Measurements from ENCODE around the gene MOK. TPM values are rescaled to one million over a fixed set of nuclear protein-coding genes. Genes with fewer than 3 reads are reported as not detected.

Gene MOK
- total and polyA plus RNA-seq, 4 donors: 10.0 to 28.3 (median 13.6) TPM

DNA sequence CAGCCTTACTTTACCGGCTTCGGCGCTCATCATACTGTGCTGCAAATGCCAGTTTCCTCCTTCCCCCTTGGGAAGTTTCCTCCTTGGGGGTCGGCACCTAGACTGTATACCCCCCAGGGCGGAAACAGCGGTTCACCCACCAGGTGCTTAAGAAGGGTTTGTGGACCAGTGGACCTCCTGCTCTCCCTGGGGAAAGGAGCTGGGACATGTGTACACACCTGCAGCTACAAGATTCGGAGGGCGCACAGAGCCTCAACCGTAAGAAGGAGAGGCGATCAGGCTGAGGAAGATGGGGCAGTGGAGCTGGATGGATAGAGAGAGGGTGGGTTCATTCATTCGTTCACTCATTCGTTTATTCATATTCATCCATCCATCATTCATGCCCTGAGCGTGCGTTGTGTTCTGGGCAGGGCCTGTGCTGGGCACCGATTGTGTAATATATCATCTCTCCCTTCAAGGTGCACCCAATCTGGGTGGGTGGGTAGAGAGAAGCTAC is 13.9 kb upstream of the MOK start:
- Histone ChIP-seq H3K9me3 (ENCODE audit: control insufficient read depth, low read length) (no peaks in the 10 kb centered on the region), H3K27me3 (ENCODE audit: control insufficient read depth in 1 of 2, insufficient read depth in 2 of 2, low read length in 1 of 2) (no peaks in the 10 kb centered on the region), H3K4me1 (ENCODE audit: control insufficient read depth in 1 of 2, insufficient read depth in 2 of 2, low read length in 2 of 2) (no peaks in the 10 kb centered on the region), H3K4me3 (ENCODE audit: low read length in 2 of 2) (peak overlapping the region; percentile 41 to 56), H3K36me3 (ENCODE audit: control insufficient read depth in 1 of 2, insufficient read depth in 2 of 2, low read length in 1 of 2) (no peaks in the 10 kb centered on the region), H3K27ac (ENCODE audit: low read depth in 1 of 2, low read length in 2 of 2) (peak overlapping the region; percentile 19 to 86)
- peak in 1 of 2 donors; percentile 74 for DNase-seq
- ATAC-seq (ENCODE audit: low FRiP score): no peak
- intact Hi-C loops (cut with DNase I): loop anchor here (2.0 to 10.0 kb wide), 4 partner anchors 44 to 354 kb away; partner anchors contain the start of genes HSP90AA1 (in 2 of the 2), CINP (in 1 of the 2), DYNC1H1 (in 1 of the 2) and TECPR2 (in 1 of the 2)
- WGBS, 2 donors: 63% methylated on average over 15 of the region's 15 CpGs

DNA sequence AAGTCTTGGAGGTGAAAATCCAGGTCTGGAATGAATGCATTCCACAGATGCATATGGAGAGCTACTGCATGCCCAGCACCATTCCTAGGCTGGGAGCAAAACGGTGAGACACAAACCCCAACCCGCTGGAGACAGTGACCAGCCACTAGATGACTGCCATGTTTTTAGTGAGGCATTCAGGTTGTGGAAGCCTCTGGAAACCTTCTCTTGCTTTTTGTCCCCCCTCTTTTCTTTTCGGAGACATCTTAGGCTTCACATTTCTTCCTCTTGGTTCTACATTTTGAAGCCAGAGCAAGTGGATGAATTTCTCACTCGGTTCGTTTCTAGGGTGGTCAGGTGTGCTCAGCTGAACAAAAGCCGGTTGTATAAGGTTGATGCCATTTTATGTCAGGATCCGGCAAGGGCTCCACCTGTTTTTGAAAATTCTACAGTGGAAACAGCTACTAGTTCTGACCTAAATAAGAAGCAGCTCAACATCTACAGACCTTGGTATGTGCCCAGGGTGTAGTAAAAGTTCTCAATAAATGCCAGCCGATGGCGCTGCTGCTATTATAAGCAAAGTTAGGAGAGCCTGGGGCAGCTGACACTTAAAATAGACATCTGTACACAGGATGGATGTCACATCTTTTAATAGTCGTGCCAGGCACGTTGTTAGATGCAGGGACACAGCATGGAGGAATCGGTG is 12.7 kb upstream of the MOK start:
- ATAC-seq (ENCODE audit: low FRiP score) (no peak), DNase-seq (peak in 1 of 2 donors; percentile 53)
- Histone ChIP-seq H3K4me1 (ENCODE audit: control insufficient read depth in 1 of 2, insufficient read depth in 2 of 2, low read length in 2 of 2) (no peaks in the 10 kb centered on the region), H3K27ac (ENCODE audit: low read depth in 1 of 2, low read length in 2 of 2) (peak overlapping the region in 1 of 2 donors; percentile 4), H3K36me3 (ENCODE audit: control insufficient read depth in 1 of 2, insufficient read depth in 2 of 2, low read length in 1 of 2) (no peaks in the 10 kb centered on the region), H3K9me3 (ENCODE audit: control insufficient read depth, low read length) (no peaks in the 10 kb centered on the region), H3K27me3 (ENCODE audit: control insufficient read depth in 1 of 2, insufficient read depth in 2 of 2, low read length in 1 of 2) (no peaks in the 10 kb centered on the region), H3K4me3 (ENCODE audit: low read length in 2 of 2) (peak overlapping the region in 1 of 2 donors; percentile 30)
- WGBS, 2 donors: 47 to 48% methylated on average over 12 of the region's 12 CpGs
- intact Hi-C loops (cut with DNase I): loop anchor here (2.0 to 10.0 kb wide), 4 partner anchors 45 to 353 kb away; partner anchors contain the start of genes HSP90AA1 (in 2 of the 2), CINP (in 1 of the 2), DYNC1H1 (in 1 of the 2) and TECPR2 (in 1 of the 2)

DNA sequence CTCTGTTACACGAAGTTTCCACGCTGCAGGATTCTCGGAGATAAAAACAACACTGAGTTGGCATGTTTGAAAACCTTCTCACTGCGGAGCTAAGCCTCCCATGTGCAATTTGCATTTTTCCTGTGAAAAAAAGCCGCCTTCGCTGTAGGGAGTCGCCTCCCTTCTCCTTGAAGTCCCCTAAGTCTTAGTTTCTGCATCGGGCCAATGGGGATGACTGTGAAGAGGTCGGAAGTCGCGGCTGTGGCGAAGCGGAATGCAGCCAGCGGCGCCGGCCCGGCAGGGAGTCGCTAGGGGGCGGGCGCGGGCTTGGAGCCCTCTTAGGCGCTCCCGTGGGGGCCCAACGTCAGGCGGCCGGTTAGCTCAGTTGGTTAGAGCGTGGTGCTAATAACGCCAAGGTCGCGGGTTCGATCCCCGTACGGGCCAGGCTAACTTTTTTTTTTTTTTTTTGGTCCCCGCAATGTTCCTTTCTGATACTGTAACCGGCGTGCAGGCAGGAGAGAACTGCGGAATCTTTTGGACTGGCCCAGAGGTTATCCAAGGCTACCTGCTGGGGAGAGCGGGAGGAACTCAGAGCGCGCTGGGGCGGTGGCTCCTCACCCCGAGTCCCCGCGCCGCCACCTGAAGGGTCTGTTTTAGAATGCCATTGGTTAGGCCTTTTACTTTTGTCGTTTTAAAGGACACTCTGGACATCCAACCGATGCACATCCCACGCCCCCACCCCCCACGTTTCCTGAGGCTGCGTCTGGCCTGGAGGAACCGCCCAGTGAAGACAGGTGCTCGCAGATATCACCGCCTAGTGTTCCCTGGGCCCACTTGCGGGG is 12.0 kb upstream of the MOK start:
- H3K4me3 ChIP-seq (ENCODE audit: low read length in 2 of 2): peak overlapping the region; percentile 36 to 46
- no peaks in the 10 kb centered on the region for H3K36me3 ChIP-seq (ENCODE audit: control insufficient read depth in 1 of 2, insufficient read depth in 2 of 2, low read length in 1 of 2)
- intact Hi-C loops (cut with DNase I): loop anchor here (5.0 to 10.0 kb wide), 3 partner anchors 180 to 352 kb away; partner anchors contain the start of genes HSP90AA1 (in 2 of the 2), DYNC1H1 (in 1 of the 2) and WDR20 (in 1 of the 2)
- peak overlapping the region in 1 of 2 donors; percentile 65 for H3K27ac ChIP-seq (ENCODE audit: low read depth in 1 of 2, low read length in 2 of 2)
- H3K27me3 ChIP-seq (ENCODE audit: control insufficient read depth in 1 of 2, insufficient read depth in 2 of 2, low read length in 1 of 2): no peaks in the 10 kb centered on the region
- H3K4me1 ChIP-seq (ENCODE audit: control insufficient read depth in 1 of 2, insufficient read depth in 2 of 2, low read length in 2 of 2): no peaks in the 10 kb centered on the region
- 1 to 2% methylated on average over 53 to 54 of the region's 54 CpGs for WGBS, 2 donors
- DNase-seq: peak; percentile 94 to 97
- no peaks in the 10 kb centered on the region for H3K9me3 ChIP-seq (ENCODE audit: control insufficient read depth, low read length)
- peak; percentile 92 for ATAC-seq (ENCODE audit: low FRiP score)

DNA sequence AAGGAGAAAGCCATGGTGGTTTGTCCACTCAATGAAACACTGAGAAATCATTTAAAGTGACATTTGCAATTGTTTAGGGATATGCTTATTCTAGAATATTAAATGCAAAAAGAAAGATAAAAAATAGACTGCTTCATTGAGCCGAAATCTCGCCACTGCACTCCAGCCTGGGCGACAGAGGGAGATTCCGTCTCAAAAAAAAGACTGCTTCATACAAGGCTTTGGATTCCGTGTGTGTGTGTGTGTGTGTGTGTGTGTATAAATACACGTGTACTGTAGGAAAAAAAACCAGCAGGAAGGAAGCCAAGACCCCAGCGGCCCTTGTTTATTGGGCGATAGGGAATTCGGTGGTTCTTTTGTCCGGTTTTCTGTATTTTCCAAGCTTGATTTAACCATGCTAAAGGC is 11.4 kb upstream of the MOK start:
- ATAC-seq (ENCODE audit: low FRiP score): peak; percentile 19

DNA sequence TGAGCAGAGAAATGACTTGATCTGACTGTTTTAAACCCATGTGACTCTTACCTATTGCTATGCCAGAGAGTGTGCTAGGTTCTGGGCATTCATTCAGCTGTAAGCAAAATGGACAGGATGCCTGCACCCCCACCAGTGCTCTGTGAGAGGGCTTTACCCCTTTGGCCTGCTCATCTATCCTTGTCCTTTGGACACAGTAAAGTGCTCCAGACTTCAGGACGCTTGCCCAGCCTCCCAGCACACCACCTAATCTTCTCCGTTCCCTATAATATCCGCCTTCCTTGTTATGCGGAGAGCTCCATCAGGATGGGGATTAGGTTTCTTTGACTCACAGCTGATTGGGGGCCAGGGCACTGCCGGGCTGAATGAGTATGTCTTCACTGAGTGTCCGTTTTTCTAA is 10.2 kb upstream of the MOK start:
- Histone ChIP-seq H3K36me3 (ENCODE audit: control insufficient read depth in 1 of 2, insufficient read depth in 2 of 2, low read length in 1 of 2) (no peaks in the 10 kb centered on the region), H3K4me3 (ENCODE audit: low read length in 2 of 2) (no peak overlapping the region), H3K9me3 (ENCODE audit: control insufficient read depth, low read length) (no peaks in the 10 kb centered on the region), H3K27me3 (ENCODE audit: control insufficient read depth in 1 of 2, insufficient read depth in 2 of 2, low read length in 1 of 2) (no peaks in the 10 kb centered on the region), H3K4me1 (ENCODE audit: control insufficient read depth in 1 of 2, insufficient read depth in 2 of 2, low read length in 2 of 2) (no peaks in the 10 kb centered on the region), H3K27ac (ENCODE audit: low read depth in 1 of 2, low read length in 2 of 2) (no peak overlapping the region)
- DNase-seq (peak in 1 of 2 donors; percentile 22), ATAC-seq (ENCODE audit: low FRiP score) (no peak)
- intact Hi-C loops (cut with DNase I): loop anchor here (5.0 to 10.0 kb wide), 3 partner anchors 178 to 350 kb away; partner anchors contain the start of genes HSP90AA1 (in 2 of the 2), DYNC1H1 (in 1 of the 2) and WDR20 (in 1 of the 2)
- WGBS, 2 donors: 87 to 91% methylated on average over 6 of the region's 6 CpGs

More for the DNA sequence above, 11.4 kb upstream of the MOK start:
- no peaks in the 10 kb centered on the region for H3K9me3 ChIP-seq (ENCODE audit: control insufficient read depth, low read length)
- H3K27me3 ChIP-seq (ENCODE audit: control insufficient read depth in 1 of 2, insufficient read depth in 2 of 2, low read length in 1 of 2): no peaks in the 10 kb centered on the region
- no peaks in the 10 kb centered on the region for H3K4me1 ChIP-seq (ENCODE audit: control insufficient read depth in 1 of 2, insufficient read depth in 2 of 2, low read length in 2 of 2)
- WGBS, 2 donors: 1 to 2% methylated on average over 10 of the region's 10 CpGs
- intact Hi-C loops (cut with DNase I): loop anchor here (5.0 to 10.0 kb wide), 3 partner anchors 179 to 352 kb away; partner anchors contain the start of genes HSP90AA1 (in 2 of the 2), DYNC1H1 (in 1 of the 2) and WDR20 (in 1 of the 2)
- peak overlapping the region; percentile 36 to 46 for H3K4me3 ChIP-seq (ENCODE audit: low read length in 2 of 2)
- peak; percentile 63 to 71 for DNase-seq
- peak overlapping the region in 1 of 2 donors; percentile 26 for H3K27ac ChIP-seq (ENCODE audit: low read depth in 1 of 2, low read length in 2 of 2)
- no peaks in the 10 kb centered on the region for H3K36me3 ChIP-seq (ENCODE audit: control insufficient read depth in 1 of 2, insufficient read depth in 2 of 2, low read length in 1 of 2)

DNA sequence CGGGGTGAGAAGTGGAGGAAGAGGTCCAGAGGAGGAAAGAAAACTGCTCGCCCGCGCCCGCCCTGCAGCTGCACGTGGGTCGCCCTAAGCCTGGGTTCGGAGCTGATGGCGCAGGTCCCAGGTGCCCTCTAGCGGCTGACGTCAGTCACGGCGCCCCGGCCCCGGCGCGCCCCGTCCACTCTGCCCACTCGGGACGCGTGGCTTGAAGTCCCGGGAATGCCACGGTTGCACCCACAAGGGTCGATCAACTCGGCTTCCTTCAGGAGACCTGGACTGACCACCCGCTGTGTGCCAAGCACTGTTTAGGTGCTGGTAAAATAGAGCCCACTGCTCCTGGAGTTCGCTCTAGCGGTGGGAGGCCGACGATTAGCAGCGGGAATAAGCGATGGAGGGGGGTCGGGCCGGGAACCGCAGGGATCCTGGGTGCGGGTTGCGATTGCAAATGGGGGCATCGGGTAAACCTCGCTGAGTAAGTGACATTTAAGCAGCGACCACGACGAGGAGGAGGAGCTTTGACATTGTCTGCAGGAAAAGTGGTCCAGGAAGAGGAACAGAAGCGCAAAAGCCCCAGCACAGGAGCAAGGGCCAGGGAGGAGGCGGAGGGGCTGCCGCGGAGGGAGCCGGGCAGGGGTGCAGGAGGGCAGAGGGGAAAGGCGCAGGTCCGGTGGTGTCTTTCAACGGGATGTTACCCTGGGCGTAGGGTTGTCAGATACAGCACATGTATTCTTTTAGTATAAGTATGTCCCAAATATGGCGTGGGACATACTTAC is 9.5 kb upstream of the MOK start:
- no peaks in the 10 kb centered on the region for H3K36me3 ChIP-seq (ENCODE audit: control insufficient read depth in 1 of 2, insufficient read depth in 2 of 2, low read length in 1 of 2)
- intact Hi-C loops (cut with DNase I): loop anchor here (1.0 to 10.0 kb wide), 5 partner anchors 77 to 350 kb away; partner anchors contain the start of genes HSP90AA1 (in 2 of the 2), DYNC1H1 (in 1 of the 2) and WDR20 (in 1 of the 2)
- peak overlapping the region; percentile 23 to 42 for H3K4me3 ChIP-seq (ENCODE audit: low read length in 2 of 2)
- no peak overlapping the region for H3K27ac ChIP-seq (ENCODE audit: low read depth in 1 of 2, low read length in 2 of 2)
- no peaks in the 10 kb centered on the region for H3K27me3 ChIP-seq (ENCODE audit: control insufficient read depth in 1 of 2, insufficient read depth in 2 of 2, low read length in 1 of 2)
- 7 to 8% methylated on average over 52 of the region's 52 CpGs for WGBS, 2 donors
- no peaks in the 10 kb centered on the region for H3K4me1 ChIP-seq (ENCODE audit: control insufficient read depth in 1 of 2, insufficient read depth in 2 of 2, low read length in 2 of 2)
- DNase-seq (peak; percentile 91 to 95), ATAC-seq (ENCODE audit: low FRiP score) (peak; percentile 90)
- no peaks in the 10 kb centered on the region for H3K9me3 ChIP-seq (ENCODE audit: control insufficient read depth, low read length)

DNA sequence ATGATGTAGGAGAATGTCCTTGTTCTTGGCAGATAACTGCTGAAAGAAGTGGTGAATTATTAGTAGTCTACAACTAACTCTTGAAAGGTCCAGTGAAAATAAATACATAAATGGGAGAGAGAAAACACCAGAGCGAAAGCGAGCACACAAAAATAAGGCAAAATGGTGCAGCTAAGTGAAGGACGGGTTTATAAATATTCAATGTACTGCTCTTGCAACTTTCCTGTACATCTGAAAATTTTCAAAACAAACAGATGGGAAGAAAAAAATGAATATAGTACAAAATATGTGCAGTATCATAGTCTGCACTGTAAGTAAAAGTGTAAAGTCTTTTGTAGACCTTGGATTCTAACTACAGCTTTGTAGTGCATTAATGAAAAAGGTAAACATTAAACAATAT is 1.3 kb downstream of the MOK start:
- DNase-seq (no peak), ATAC-seq (ENCODE audit: low FRiP score) (no peak)
- no peaks in the 10 kb centered on the region for H3K9me3 ChIP-seq (ENCODE audit: control insufficient read depth, low read length)
- H3K27ac ChIP-seq (ENCODE audit: low read depth in 1 of 2, low read length in 2 of 2): no peak overlapping the region
- WGBS, 2 donors: 93 to 96% methylated on average over 3 of the region's 3 CpGs
- intact Hi-C loops (cut with DNase I): no loop called here
- H3K36me3 ChIP-seq (ENCODE audit: control insufficient read depth in 1 of 2, insufficient read depth in 2 of 2, low read length in 1 of 2): no peaks in the 10 kb centered on the region
- no peaks in the 10 kb centered on the region for H3K27me3 ChIP-seq (ENCODE audit: control insufficient read depth in 1 of 2, insufficient read depth in 2 of 2, low read length in 1 of 2)
- no peak overlapping the region for H3K4me3 ChIP-seq (ENCODE audit: low read length in 2 of 2)
- no peaks in the 10 kb centered on the region for H3K4me1 ChIP-seq (ENCODE audit: control insufficient read depth in 1 of 2, insufficient read depth in 2 of 2, low read length in 2 of 2)
